Esophagus squamous epithelium (tissue), 5 donors: ENCODE data around the gene RAP1B. TPM values are rescaled to one million over a fixed set of nuclear protein-coding genes. Genes with fewer than 3 reads are reported as not detected.
"Not testable (repeated sequence)": the region's sequence is repeated elsewhere in the genome, so short reads cannot be mapped to it uniquely, and the experiment has no call there.

Experiments
- DNase-seq: peaks from one replicate; lab custom pipeline; 2025; lab: John Stamatoyannopoulos, UW
- H3K27ac ChIP-seq, 4 donors: fragments of 200-600 bp; sonication (generic); one replicate each; pipeline ENCODE4 v1.5.1; 2016 to 2019; ENCODE audit warnings: mild to moderate bottlenecking in 1 of 4
- H3K27me3 ChIP-seq, 4 donors: fragments of 200-600 bp; sonication (generic); 1 replicate in 3 of 4; 2 replicates in 1 of 4; pipeline versions ENCODE4 v1.5.1 to v1.6.0; 2017 to 2021; ENCODE audit warnings: antibody characterized with exemption in 1 of 4
- H3K36me3 ChIP-seq, 3 donors: fragments of 200-600 bp; sonication (generic); one replicate each; pipeline ENCODE4 v1.5.1; 2016 to 2019
- H3K4me1 ChIP-seq, 3 donors: fragments of 200-600 bp; sonication (generic); one replicate each; pipeline ENCODE4 v1.5.1; 2017 to 2019
- H3K4me3 ChIP-seq, 4 donors: fragments of 200-600 bp; sonication (generic); 1 replicate in 3 of 4; 2 replicates in 1 of 4; pipeline ENCODE4 v1.5.1; 2016 to 2019; ENCODE audit warnings: mild to moderate bottlenecking in 2 of 4, moderate library complexity in 1 of 4
- H3K9me3 ChIP-seq, 3 donors: fragments of 200-600 bp; sonication (generic); one replicate each; pipeline ENCODE4 v1.5.1; 2016 to 2019
- POLR2A ChIP-seq, 4 donors: fragments of 450-650 bp; IDR thresholded peaks; one replicate each; pipeline ENCODE4 v1.6.1; 2017; ENCODE audit warnings: antibody characterized with exemption in 4 of 4, mild to moderate bottlenecking in 4 of 4, moderate library complexity in 3 of 4
- WGBS, 2 donors: methylation state at CpG; one replicate each; pipeline ENCODE4 v1.1.5; 2018; 5-methylcytosine and 5-hydroxymethylcytosine counted together
- intact Hi-C: fragments of 100-400 bp; cut with DNase I; formaldehyde crosslinking; loops from one replicate; pipeline ENCODE4 v1.15.0; 2022
- total RNA-seq, 4 donors: library from RNA; depleted of rRNA; stranded (reverse); fragments of >200 nt; gene quantifications; one replicate each; pipeline ENCODE4 v1.1.0, GENCODE V29; 2016
- TF ChIP-seq, protein P1 (sequence below), 6 experiments: fragments of 450-650 bp in 4 of 6; fragments of 200-600 bp in 2 of 6; sonication (generic) in 2 of 6; IDR thresholded peaks; one replicate each; pipeline ENCODE4 v1.5.1; 2016 to 2019; ENCODE audit warnings: antibody characterized with exemption in 6 of 6, mild to moderate bottlenecking in 4 of 6, moderate library complexity in 4 of 6
- donor health status: DM: yes; HTN: yes; CAD: no.

Gene RAP1B
- total RNA-seq, 4 donors from 2014 or later, result 66.9 to 133 (median 120) TPM

DNA sequence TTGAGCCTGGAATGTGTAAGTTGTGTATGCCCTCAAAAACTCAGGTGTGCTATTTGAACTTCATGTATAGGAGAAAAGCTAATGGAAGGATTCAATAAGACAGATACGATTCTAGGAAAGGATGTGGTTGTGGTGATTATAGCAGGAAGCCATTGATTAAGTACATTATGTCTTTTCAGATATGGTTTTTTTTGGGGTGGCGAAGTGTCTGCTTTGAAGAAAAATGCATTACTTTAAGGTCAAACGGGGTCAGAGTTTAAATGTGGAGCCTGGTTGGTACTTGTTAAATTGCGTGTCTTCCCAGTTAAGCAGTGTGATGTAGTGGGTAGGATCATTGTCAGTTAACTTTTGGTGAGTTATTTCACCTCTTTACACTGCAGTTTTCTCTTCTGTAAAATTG lies 63.1 kb downstream of the RAP1B start:
- intact Hi-C loops, result loop anchor here (10.0 kb wide), 1 partner anchor 319 kb away; no protein-coding TSS in a partner anchor
- Histone ChIP-seq H3K4me3 (no peak overlapping the region), H3K9me3 (no peaks in the 10 kb centered on the region), H3K4me1 (peaks cover 0 to 21% (median 10%) of the 10 kb centered on the region in 3 donors), H3K27me3 (no peaks in the 10 kb centered on the region), H3K36me3 (no peaks in the 10 kb centered on the region), H3K27ac (no peak overlapping the region)
- 71 to 77% methylated on average over 4 of the region's 4 CpGs for WGBS, 2 donors
- TF ChIP-seq, protein P1, sequence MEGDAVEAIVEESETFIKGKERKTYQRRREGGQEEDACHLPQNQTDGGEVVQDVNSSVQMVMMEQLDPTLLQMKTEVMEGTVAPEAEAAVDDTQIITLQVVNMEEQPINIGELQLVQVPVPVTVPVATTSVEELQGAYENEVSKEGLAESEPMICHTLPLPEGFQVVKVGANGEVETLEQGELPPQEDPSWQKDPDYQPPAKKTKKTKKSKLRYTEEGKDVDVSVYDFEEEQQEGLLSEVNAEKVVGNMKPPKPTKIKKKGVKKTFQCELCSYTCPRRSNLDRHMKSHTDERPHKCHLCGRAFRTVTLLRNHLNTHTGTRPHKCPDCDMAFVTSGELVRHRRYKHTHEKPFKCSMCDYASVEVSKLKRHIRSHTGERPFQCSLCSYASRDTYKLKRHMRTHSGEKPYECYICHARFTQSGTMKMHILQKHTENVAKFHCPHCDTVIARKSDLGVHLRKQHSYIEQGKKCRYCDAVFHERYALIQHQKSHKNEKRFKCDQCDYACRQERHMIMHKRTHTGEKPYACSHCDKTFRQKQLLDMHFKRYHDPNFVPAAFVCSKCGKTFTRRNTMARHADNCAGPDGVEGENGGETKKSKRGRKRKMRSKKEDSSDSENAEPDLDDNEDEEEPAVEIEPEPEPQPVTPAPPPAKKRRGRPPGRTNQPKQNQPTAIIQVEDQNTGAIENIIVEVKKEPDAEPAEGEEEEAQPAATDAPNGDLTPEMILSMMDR (IDR thresholded peaks at IDR 0.05), result no peak
- no peak for TF ChIP-seq POLR2A (IDR thresholded peaks at IDR 0.05)
- no peak for DNase-seq

DNA sequence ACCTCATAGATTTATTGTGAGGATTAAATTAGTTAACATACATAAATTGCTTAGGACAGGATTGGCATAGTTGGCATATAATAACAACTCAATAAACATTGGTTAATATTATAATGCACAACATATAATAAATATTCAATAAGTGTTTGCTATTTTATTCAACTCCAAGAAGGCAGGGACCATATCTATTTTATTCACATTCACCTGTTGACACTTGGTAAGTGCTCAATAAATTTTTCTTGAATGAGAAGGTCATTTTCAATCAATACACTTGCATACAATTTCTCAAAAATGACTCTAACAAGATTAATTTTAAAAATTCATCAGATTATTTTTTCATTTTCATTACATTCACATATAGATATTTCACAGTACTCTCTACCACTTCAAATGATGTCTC lies 63.7 kb downstream of the RAP1B start:
- no peaks in the 10 kb centered on the region for H3K27me3 ChIP-seq
- TF ChIP-seq, protein P1 (IDR thresholded peaks at IDR 0.05), result no peak
- no peak for TF ChIP-seq POLR2A (IDR thresholded peaks at IDR 0.05)
- H3K4me1 ChIP-seq, result peaks cover 0 to 21% (median 10%) of the 10 kb centered on the region in 3 donors
- no peaks in the 10 kb centered on the region for H3K36me3 ChIP-seq
- no peaks in the 10 kb centered on the region for H3K9me3 ChIP-seq
- intact Hi-C loops, result loop anchor here (10.0 kb wide), 1 partner anchor 320 kb away; no protein-coding TSS in a partner anchor
- no peak for DNase-seq
- H3K4me3 ChIP-seq, result no peak overlapping the region
- no peak overlapping the region for H3K27ac ChIP-seq

DNA sequence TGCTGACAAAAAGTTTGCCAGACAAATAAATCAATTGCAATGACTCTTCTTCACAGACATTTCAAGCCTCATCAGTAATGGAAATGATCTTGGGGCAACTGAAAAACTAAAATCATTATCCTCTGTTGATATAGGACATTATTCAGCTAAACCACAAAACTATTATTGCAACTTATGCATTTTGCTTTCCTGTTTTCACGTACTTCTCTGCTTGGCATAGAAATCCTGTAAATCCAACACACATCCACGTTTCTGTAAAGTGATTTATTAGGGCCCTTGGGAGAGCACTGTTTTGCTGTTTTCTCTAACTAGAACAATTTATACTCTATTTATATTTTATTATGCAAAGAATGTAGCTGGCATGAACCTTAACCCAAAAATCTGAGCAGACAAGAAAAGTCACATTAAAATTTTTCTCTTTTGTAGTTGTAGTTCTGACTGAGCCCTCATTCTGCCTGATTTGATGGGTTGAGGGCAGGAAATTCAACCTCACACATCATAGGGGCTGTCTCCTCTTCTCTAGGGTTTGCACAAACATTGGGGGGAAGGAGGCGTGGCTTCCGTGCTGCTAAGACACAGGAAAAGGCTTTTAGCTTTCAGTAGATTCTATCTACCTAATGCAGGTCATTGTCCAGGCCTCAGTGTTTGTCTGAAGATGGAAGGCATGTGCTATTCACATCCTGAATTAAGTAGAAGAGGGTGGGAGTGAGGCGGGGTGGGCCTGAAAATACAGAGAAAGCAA lies 64.6 kb downstream of the RAP1B start:
- TF ChIP-seq POLR2A (IDR thresholded peaks at IDR 0.05), result peak in 1 of 4 donors; percentile 16
- TF ChIP-seq, protein P1 (IDR thresholded peaks at IDR 0.05), result no peak
- H3K27ac ChIP-seq, result peak overlapping the region in 3 of 4 donors; percentile 5 to 35 (median 9)
- DNase-seq, result no peak

DNA sequence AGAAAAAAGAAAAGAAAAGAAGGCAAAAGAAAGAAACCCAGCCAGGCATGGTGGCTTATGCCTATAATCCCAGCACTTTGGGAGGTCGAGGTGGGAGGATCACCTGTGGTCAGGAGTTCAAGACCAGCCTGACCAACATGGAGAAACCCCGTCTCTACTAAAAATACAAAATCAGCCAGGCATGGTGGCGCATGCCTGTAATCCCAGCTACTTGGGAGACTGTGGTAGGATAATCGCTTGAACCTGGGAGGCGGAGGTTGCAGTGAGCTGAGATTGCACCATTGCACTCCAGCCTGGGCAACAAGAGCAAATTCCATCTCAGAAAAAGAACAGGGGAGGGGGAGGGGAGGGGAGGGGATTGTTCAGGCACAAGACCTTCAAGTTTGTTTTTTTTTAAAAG lies 66.2 kb downstream of the RAP1B start:
- not testable (repeated sequence) for H3K4me3 ChIP-seq, H3K36me3 ChIP-seq, DNase-seq, H3K9me3 ChIP-seq, H3K27me3 ChIP-seq
- intact Hi-C loops, result loop anchor here (10.0 kb wide), 1 partner anchor 322 kb away; no protein-coding TSS in a partner anchor
- Histone ChIP-seq H3K4me1 (peaks cover 0 to 21% (median 10%) of the 10 kb centered on the region in 3 donors), H3K27ac (peak overlapping the region in 1 of 4 donors; percentile 54)
- 80 to 88% methylated on average over 5 of the region's 5 CpGs for WGBS, 2 donors

More for the DNA sequence above, 64.6 kb downstream of the RAP1B start:
- no peaks in the 10 kb centered on the region for H3K9me3 ChIP-seq
- intact Hi-C loops, result loop anchor here (10.0 kb wide), 1 partner anchor 320 kb away; no protein-coding TSS in a partner anchor
- H3K4me1 ChIP-seq, result peaks cover 0 to 21% (median 10%) of the 10 kb centered on the region in 3 donors
- WGBS, 2 donors, result 50 to 56% methylated on average over 5 of the region's 5 CpGs
- no peaks in the 10 kb centered on the region for H3K27me3 ChIP-seq
- H3K36me3 ChIP-seq, result no peaks in the 10 kb centered on the region
- H3K4me3 ChIP-seq, result no peak overlapping the region

DNA sequence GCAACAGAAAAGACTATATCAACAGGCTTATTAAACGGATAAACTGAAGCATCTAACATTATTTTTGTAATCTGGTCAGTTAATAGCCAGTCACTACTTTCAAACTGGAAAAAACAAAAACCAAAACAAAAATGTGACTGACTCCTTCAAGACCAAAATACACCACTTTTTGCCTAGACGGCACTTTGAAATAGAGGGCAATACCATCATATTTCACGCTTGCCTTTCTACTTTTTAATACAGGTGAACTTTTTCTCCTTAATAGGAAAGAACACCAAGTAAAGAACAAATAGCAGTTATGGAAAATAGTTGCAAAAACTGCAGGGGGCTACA lies 75.5 kb downstream of the RAP1B start:
- DNase-seq, result no peak
- peaks cover 0 to 18% (median 0%) of the 10 kb centered on the region in 3 donors for H3K36me3 ChIP-seq
- H3K4me3 ChIP-seq, result peak overlapping the region; percentile 74 to 95 (median 86)
- TF ChIP-seq, protein P1 (IDR thresholded peaks at IDR 0.05), result no peak
- TF ChIP-seq POLR2A (IDR thresholded peaks at IDR 0.05), result no peak
- peaks cover 5 to 27% (median 6%) of the 10 kb centered on the region in 3 donors for H3K4me1 ChIP-seq
- peak overlapping the region; percentile 78 to 89 (median 81) for H3K27ac ChIP-seq
- intact Hi-C loops, result loop anchor here (10.0 kb wide), 1 partner anchor 71 kb away; the partner anchor contains the start of gene RAP1B
- 27 to 28% methylated on average over 3 of the region's 3 CpGs for WGBS, 2 donors
- no peaks in the 10 kb centered on the region for H3K27me3 ChIP-seq
- H3K9me3 ChIP-seq, result no peaks in the 10 kb centered on the region
